Parathyroid adenoma (tissue), 2 donors: Measurements from ENCODE around the gene TMEM190.
"Not testable (repeated sequence)": the region's sequence is repeated elsewhere in the genome, so short reads cannot be mapped to it uniquely, and the experiment has no call there.

Source experiments
- H2AFZ ChIP-seq: fragments of 300-600 bp; sonication (generic); one replicate; pipeline ENCODE4 v1.7.0; 2017; ENCODE audit warnings: antibody characterized with exemption, mild to moderate bottlenecking
- H3K27ac ChIP-seq: fragments of 300-600 bp; sonication (generic); one replicate; pipeline ENCODE4 v1.7.0; 2017
- H3K27me3 ChIP-seq: fragments of 300-600 bp; sonication (generic); one replicate; pipeline ENCODE4 v1.7.0; 2017; ENCODE audit warnings: low read length; ENCODE audit not compliant: control insufficient read depth, insufficient read depth
- H3K36me3 ChIP-seq: fragments of 300-600 bp; sonication (generic); one replicate; pipeline ENCODE4 v1.7.0; 2017; ENCODE audit warnings: low read length; ENCODE audit not compliant: control insufficient read depth, insufficient read depth
- H3K4me1 ChIP-seq: fragments of 300-600 bp; sonication (generic); one replicate; pipeline ENCODE4 v1.7.0; 2017; ENCODE audit warnings: control low read depth
- H3K4me2 ChIP-seq: fragments of 300-600 bp; sonication (generic); one replicate; pipeline ENCODE4 v1.7.0; 2017; ENCODE audit warnings: low read length
- H3K4me3 ChIP-seq: fragments of 300-600 bp; sonication (generic); one replicate; pipeline ENCODE4 v1.7.0; 2017; ENCODE audit warnings: low read depth, low read length
- H3K79me2 ChIP-seq: fragments of 300-600 bp; sonication (generic); one replicate; pipeline ENCODE4 v1.7.0; 2017; ENCODE audit warnings: control low read depth
- H3K9ac ChIP-seq: fragments of 300-600 bp; sonication (generic); one replicate; pipeline ENCODE4 v1.7.0; 2017; ENCODE audit warnings: mild to moderate bottlenecking
- H3K9me3 ChIP-seq: fragments of 300-600 bp; sonication (generic); one replicate; pipeline ENCODE4 v1.7.0; 2017; ENCODE audit warnings: low read length; ENCODE audit not compliant: control insufficient read depth
- TF ChIP-seq, protein P1 (sequence below): fragments of 300-600 bp; sonication (generic); IDR thresholded peaks from one replicate; pipeline ENCODE4 v1.7.0; 2017; ENCODE audit warnings: antibody characterized with exemption, mild to moderate bottlenecking
- donor health status: primary hyperparathyroidism.

The TMEM190 gene

DNA sequence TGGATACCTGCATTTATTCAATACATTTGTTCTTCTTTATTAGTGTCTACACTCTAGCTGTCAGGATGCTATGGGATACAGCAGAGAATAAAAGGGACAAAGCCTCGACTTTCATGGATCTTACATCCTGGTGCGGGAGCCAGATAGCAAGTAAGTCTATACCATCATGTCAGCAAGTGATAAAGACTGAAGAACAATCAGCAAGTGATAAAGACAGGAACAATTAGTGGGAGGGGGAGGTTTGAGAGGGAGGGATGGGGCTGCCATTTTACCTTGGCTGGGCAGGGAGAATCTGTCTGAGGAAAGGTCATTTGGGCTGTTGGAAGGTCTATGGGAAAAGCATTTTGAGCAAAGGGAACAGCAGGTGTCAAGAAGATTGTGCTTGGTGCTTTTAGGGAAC lies 33.5 kb downstream of the TMEM190 start:
- TF ChIP-seq, protein P1, sequence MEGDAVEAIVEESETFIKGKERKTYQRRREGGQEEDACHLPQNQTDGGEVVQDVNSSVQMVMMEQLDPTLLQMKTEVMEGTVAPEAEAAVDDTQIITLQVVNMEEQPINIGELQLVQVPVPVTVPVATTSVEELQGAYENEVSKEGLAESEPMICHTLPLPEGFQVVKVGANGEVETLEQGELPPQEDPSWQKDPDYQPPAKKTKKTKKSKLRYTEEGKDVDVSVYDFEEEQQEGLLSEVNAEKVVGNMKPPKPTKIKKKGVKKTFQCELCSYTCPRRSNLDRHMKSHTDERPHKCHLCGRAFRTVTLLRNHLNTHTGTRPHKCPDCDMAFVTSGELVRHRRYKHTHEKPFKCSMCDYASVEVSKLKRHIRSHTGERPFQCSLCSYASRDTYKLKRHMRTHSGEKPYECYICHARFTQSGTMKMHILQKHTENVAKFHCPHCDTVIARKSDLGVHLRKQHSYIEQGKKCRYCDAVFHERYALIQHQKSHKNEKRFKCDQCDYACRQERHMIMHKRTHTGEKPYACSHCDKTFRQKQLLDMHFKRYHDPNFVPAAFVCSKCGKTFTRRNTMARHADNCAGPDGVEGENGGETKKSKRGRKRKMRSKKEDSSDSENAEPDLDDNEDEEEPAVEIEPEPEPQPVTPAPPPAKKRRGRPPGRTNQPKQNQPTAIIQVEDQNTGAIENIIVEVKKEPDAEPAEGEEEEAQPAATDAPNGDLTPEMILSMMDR = no peak
- no peaks in the 10 kb centered on the region for H3K9me3 ChIP-seq
- H2AFZ ChIP-seq = no peak overlapping the region
- H3K9ac ChIP-seq = no peak overlapping the region
- H3K4me1 ChIP-seq = peaks cover 4% of the 10 kb centered on the region
- H3K36me3 ChIP-seq = no peaks in the 10 kb centered on the region
- H3K4me3 ChIP-seq = no peak overlapping the region
- H3K27me3 ChIP-seq = no peaks in the 10 kb centered on the region
- H3K27ac ChIP-seq = no peak overlapping the region
- H3K4me2 ChIP-seq = no peak overlapping the region
- peaks cover 11% of the 10 kb centered on the region for H3K79me2 ChIP-seq

DNA sequence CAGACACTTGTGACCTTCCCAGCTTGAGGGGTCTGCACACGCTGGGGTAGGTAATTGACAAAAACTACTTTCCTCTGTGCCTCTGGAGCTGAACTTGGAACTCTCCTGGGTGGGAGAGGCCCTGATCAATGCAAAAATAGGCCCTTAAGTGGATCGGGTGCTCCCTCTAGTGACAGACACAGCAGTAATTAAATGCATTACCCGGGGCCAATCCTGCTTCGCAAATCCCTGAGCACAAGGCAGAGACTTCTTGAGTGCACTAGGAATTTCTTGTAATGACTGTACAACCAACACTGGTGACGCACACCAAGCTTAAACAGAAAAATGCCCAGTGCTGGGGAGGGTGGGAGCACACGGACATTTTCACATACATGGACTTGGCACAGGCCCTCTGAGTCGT lies 41.6 kb downstream of the TMEM190 start:
- TF ChIP-seq, protein P1 = peak; percentile 75
- Histone ChIP-seq H2AFZ (no peak overlapping the region), H3K4me3 (no peak overlapping the region), H3K4me2 (no peak overlapping the region), H3K27me3 (no peaks in the 10 kb centered on the region), H3K4me1 (no peaks in the 10 kb centered on the region), H3K79me2 (no peaks in the 10 kb centered on the region), H3K27ac (no peak overlapping the region), H3K9me3 (no peaks in the 10 kb centered on the region), H3K36me3 (no peaks in the 10 kb centered on the region), H3K9ac (no peak overlapping the region)

DNA sequence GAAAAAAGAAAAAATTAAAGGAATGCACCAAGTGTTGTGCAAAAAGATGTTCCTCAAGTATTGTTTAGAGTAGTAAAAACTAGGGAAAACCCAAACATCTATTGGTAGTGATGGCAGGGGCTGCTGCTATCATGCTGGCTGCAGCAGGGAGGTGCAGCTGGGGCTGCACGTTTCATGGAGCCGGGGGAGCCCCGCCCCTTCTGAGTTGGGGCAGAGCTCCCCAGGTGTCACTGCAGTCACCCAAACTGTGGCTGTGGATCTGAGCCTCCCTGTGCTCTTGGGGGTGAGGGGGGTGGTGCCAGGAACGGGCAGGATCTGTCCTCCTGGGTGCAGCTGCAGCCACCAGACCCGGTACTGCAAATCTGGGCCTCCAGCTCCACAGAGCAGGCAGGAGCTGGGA lies 42.5 kb downstream of the TMEM190 start:
- Histone ChIP-seq H3K4me1 (no peaks in the 10 kb centered on the region), H2AFZ (no peak overlapping the region), H3K4me3 (no peak overlapping the region), H3K27me3 (no peaks in the 10 kb centered on the region), H3K4me2 (no peak overlapping the region), H3K9me3 (no peaks in the 10 kb centered on the region), H3K79me2 (no peaks in the 10 kb centered on the region), H3K36me3 (no peaks in the 10 kb centered on the region), H3K27ac (no peak overlapping the region), H3K9ac (no peak overlapping the region)
- TF ChIP-seq, protein P1 = no peak

DNA sequence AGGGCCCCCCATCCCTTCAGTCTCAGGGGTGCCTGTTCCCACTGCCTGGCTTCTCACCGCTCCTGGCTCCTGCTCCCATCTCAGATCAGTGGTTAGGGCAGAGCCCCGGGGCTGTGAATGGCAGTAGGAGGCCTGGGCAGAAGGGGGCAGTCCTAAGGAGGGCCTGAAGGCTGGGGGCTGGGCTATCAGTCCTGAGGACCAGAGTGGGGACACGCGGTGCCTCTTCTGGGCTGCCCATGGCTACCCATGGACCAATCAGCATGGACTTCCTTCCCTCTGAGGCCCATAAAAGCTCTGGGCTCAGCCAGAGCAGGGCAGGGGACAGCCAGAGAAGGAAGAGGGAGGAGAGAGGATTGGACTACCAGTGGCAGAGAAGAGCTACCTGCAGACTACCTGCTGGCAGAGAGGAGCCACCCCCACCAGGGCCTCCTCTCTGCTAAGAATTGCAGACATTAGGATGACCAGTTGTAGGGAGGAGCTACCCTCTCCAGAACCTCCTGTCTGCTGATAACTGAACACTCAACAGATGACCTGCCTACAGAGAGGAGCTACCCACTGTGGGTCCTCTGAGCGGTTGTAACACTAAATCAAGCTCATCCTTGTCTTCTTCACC lies 43.1 kb downstream of the TMEM190 start:
- H3K27ac ChIP-seq = no peak overlapping the region
- no peak overlapping the region for H3K4me2 ChIP-seq
- no peak overlapping the region for H2AFZ ChIP-seq
- no peaks in the 10 kb centered on the region for H3K36me3 ChIP-seq
- no peaks in the 10 kb centered on the region for H3K79me2 ChIP-seq
- H3K9me3 ChIP-seq = no peaks in the 10 kb centered on the region
- no peak overlapping the region for H3K4me3 ChIP-seq
- H3K9ac ChIP-seq = no peak overlapping the region
- TF ChIP-seq, protein P1 = no peak
- H3K4me1 ChIP-seq = no peaks in the 10 kb centered on the region
- no peaks in the 10 kb centered on the region for H3K27me3 ChIP-seq

DNA sequence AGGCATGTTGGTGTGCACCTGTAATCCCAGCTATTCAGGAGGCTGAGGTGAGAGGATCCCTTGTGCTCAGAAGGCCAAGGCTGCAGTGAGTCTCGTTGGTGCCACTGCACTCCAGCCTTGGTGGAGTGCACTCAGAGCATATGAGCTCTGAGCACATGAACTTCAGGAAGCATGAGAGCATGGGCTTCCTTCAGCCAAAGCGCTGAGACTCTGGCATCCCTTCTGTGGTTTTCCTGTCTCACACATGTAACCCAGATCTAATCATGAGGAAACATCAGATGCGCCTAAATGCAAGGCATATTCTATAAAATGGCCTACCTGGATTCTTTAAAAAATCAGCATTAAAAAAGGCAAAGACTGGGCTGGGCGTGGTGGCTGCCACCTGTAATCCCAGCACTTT lies 44.7 kb downstream of the TMEM190 start:
- not testable (repeated sequence) for H3K4me3 ChIP-seq, H3K4me1 ChIP-seq, H2AFZ ChIP-seq, H3K9me3 ChIP-seq, H3K36me3 ChIP-seq, H3K9ac ChIP-seq, H3K27me3 ChIP-seq, H3K4me2 ChIP-seq, H3K79me2 ChIP-seq, H3K27ac ChIP-seq
